HepG2 (cell line): ENCODE results near the gene MYLK3. TPM values are rescaled to one million over a fixed set of nuclear protein-coding genes. Genes with fewer than 3 reads are reported as not detected.
A peak's percentile ranks its signal among the peaks of the same experiment; 100 is the strongest.

Experiments used
- ARID4A ChIP-seq: sonication (generic); formaldehyde crosslinking; IDR thresholded peaks from 2 replicates; pipeline ENCODE4 v1.5.0; 2020; ENCODE audit warnings: mild to moderate bottlenecking, missing genetic modification reagents, borderline replicate concordance
- FOXM1 ChIP-seq: sonication (generic); formaldehyde crosslinking; IDR thresholded peaks from 2 replicates; pipeline ENCODE4 v1.5.0; 2020; ENCODE audit warnings: missing genetic modification reagents
- GATAD1 ChIP-seq: IDR thresholded peaks from 2 replicates; pipeline ENCODE4 v1.6.1; 2016; ENCODE audit warnings: missing genetic modification reagents, missing compliant biosample characterization
- LRRFIP1 ChIP-seq: sonication (generic); formaldehyde crosslinking; conservative IDR thresholded peaks from 2 replicates; pipeline ENCODE4 v1.4.0; 2020; ENCODE audit warnings: missing genetic modification reagents
- MAZ ChIP-seq, 2 experiments: sonication (generic) in 1 of 2; formaldehyde crosslinking in 1 of 2; IDR thresholded peaks; 2 replicates each; pipeline versions ENCODE4 v1.5.0 to v1.6.1; 2012 to 2020; ENCODE audit warnings: low read depth in 2 of 2, mild to moderate bottlenecking in 2 of 2, borderline replicate concordance in 1 of 2, improper control_type of control experiment in 1 of 2, low read length in 1 of 2, missing genetic modification reagents in 1 of 2, moderate library complexity in 1 of 2
- MYPOP ChIP-seq: sonication (generic); formaldehyde crosslinking; IDR thresholded peaks from 2 replicates; pipeline ENCODE4 v1.8.1; 2023; ENCODE audit warnings: mild to moderate bottlenecking, moderate library complexity, missing genetic modification reagents
- POLR2A ChIP-seq, 2 experiments: IDR thresholded peaks; 2 replicates each; pipeline ENCODE4 v1.6.1; 2011; ENCODE audit warnings: low read depth in 2 of 2, low read length in 2 of 2, mild to moderate bottlenecking in 1 of 2, moderate library complexity in 1 of 2; ENCODE audit not compliant: insufficient read depth in 1 of 2
- SP1 ChIP-seq, 2 experiments: fragments of 450-650 bp in 1 of 2; sonication (generic) in 1 of 2; formaldehyde crosslinking in 1 of 2; IDR thresholded peaks; 2 replicates each; pipeline versions ENCODE4 v1.4.0 to v1.6.1; 2016 to 2020; ENCODE audit warnings: missing genetic modification reagents in 1 of 2
- TBX3 ChIP-seq: fragments of 450-650 bp; IDR thresholded peaks from 2 replicates; pipeline ENCODE4 v1.6.1; 2017; ENCODE audit warnings: antibody characterized with exemption, mild to moderate bottlenecking, inconsistent platforms, borderline replicate concordance
- ZNF224 ChIP-seq: sonication (generic); formaldehyde crosslinking; IDR thresholded peaks from 2 replicates; pipeline ENCODE4 v1.5.0; 2020; ENCODE audit warnings: mild to moderate bottlenecking, missing genetic modification reagents
- ZNF24 ChIP-seq: fragments of 450-650 bp; IDR thresholded peaks from 2 replicates; pipeline ENCODE4 v1.6.1; 2017; ENCODE audit warnings: antibody characterized with exemption, mild to moderate bottlenecking
- ZNF362 ChIP-seq: sonication (generic); formaldehyde crosslinking; IDR thresholded peaks from 2 replicates; pipeline ENCODE4 v1.4.0; 2020; ENCODE audit warnings: missing genetic modification reagents, mild to moderate bottlenecking, borderline replicate concordance
- ZNF430 ChIP-seq: sonication (generic); formaldehyde crosslinking; IDR thresholded peaks from 2 replicates; pipeline ENCODE4 v1.9.0; 2021; ENCODE audit warnings: mild to moderate bottlenecking, missing genetic modification reagents
- ZNF570 ChIP-seq: sonication (generic); formaldehyde crosslinking; IDR thresholded peaks from 2 replicates; pipeline ENCODE4 v1.4.0; 2020; ENCODE audit warnings: mild to moderate bottlenecking, missing genetic modification reagents, borderline replicate concordance
- ZNF670 ChIP-seq: sonication (generic); formaldehyde crosslinking; IDR thresholded peaks from 2 replicates; pipeline ENCODE4 v1.8.0; 2022; ENCODE audit warnings: mild to moderate bottlenecking, missing genetic modification reagents, borderline replicate concordance
- polyA plus RNA-seq, 8 experiments: library from polyadenylated mRNA; depleted of rRNA in 3 of 8; stranded (reverse) in 7 of 8; unstranded in 1 of 8; fragments of >200 nt; fragmentation: Illumina TruSeq in 4 of 8; extraction: Trizol in 4 of 8; gene quantifications; 2 replicates each; pipeline versions ENCODE4 v1.2.1 to v1.2.3, GENCODE V29; 2011 to 2016; ENCODE audit warnings: low read depth in 4 of 8, missing spikeins in 1 of 8, mixed read lengths in 1 of 8; ENCODE audit not compliant: insufficient read depth in 1 of 8
- total RNA-seq, 5 experiments: library from RNA; depleted of rRNA; stranded (reverse); fragments of >200 nt; fragmentation: Illumina TruSeq; extraction: Trizol; gene quantifications; 2 replicates each; pipeline ENCODE4 v1.2.3, GENCODE V29; 2016; ENCODE audit warnings: low read depth in 1 of 5
- TF ChIP-seq, protein P1 (sequence below): sonication (generic); formaldehyde crosslinking; IDR thresholded peaks from 2 replicates; pipeline ENCODE4 v1.8.1; 2023; ENCODE audit warnings: missing genetic modification reagents, mild to moderate bottlenecking, borderline replicate concordance

The MYLK3 gene
- total and polyA plus RNA-seq, 2 of the 13 experiments (the other 11 are each of a cell fraction or from before 2014, with no cell fraction given): 0.04 to 0.18 TPM

DNA sequence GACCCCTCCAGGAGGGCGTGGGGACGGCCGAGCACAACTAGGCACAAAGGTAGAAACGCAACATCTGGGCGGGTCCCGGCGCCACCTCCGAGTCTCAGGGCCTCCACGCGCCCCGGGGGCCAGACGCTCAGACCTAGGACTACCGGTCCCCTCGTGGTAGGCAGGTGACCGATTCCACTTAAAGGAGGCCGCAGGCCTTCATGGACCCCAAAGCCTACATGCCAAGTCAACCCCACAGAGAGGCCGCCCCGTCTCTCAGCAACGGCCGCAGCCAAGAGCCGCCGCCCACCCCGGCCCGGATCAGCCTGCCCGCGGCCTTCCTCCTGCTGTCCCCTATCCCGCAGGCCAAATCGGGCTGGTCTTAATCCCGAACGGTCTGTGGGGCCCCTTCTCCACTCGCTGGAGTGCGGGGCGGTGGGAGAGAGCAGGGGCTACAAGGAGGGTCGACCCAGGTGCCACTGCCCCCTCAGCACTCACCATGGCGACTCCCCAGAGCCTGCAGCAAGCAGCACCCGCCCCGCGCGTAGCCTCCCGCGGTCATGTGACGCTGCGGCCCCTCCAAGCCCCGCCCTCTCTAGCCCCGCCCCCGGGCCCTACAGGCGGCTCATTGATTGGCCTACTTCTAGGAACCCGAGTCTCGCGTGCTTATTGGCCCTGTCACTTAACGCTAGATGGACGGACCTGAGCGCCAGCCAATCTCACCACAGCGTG lies 59.3 kb downstream of the MYLK3 start, which contains the start of gene VPS35 (continued):
- TF ChIP-seq TBX3 (no peak), ZNF24 (no peak), GATAD1 (peak; percentile 84), ZNF430 (peak; percentile 63; the same call in 1 of the 2 replicates), ZNF224 (no peak; the same call in 1 of the 2 replicates), FOXM1 (CRISPR knock-in tag) (peak; percentile 48; the same call in 1 of the 2 replicates), SP1 (IDR thresholded peaks at IDR 0.05) (no peak), SP1 (CRISPR knock-in tag; IDR thresholded peaks at IDR 0.05) (peak; percentile 36; the same call in 1 of the 2 replicates), ZNF362 (CRISPR knock-in tag) (no peak), ARID4A (CRISPR knock-in tag) (peak; percentile 74), POLR2A (IDR thresholded peaks at IDR 0.05; ENCODE audit: insufficient read depth in 1 of 2, low read depth in 2 of 2, low read length in 2 of 2) (peak; percentile 74 to 96), ZNF570 (CRISPR knock-in tag) (no peak), LRRFIP1 (CRISPR knock-in tag) (no peak), MYPOP (CRISPR knock-in tag) (no peak), MAZ (IDR thresholded peaks at IDR 0.05; ENCODE audit: borderline replicate concordance, low read depth, low read length) (peak; percentile 86; the same call in 1 of the 2 replicates), MAZ (CRISPR knock-in tag; IDR thresholded peaks at IDR 0.05; ENCODE audit: low read depth) (peak; percentile 96), ZNF670 (CRISPR knock-in tag) (no peak)
- TF ChIP-seq, protein P1, sequence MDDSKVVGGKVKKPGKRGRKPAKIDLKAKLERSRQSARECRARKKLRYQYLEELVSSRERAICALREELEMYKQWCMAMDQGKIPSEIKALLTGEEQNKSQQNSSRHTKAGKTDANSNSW (CRISPR knock-in tag): no peak; the same call in 1 of the 2 replicates
